GM23338 (cell line): ENCODE data around the gene TMEM163. TPM values are rescaled to one million over a fixed set of nuclear protein-coding genes. Genes with fewer than 3 reads are reported as not detected.
"Not testable (repeated sequence)": the region's sequence is repeated elsewhere in the genome, so short reads cannot be mapped to it uniquely, and the experiment has no call there.

Experiments used
- ATAC-seq: fragments of 200-7000 bp; cut with Tn5 transposase; 3 replicates; pipeline ENCODE4 v1.9.1; 2020
- DNase-seq: peaks from one replicate; pipeline ENCODE4 v3.0.0-alpha.2; 2015; ENCODE audit warnings: low spot score
- H2AFZ ChIP-seq: fragments of 200-600 bp; sonication (generic); 2 replicates; pipeline ENCODE4 v1.8.0; 2016; ENCODE audit warnings: antibody characterized with exemption, mild to moderate bottlenecking, moderate library complexity
- H3F3A ChIP-seq: fragments of 200-600 bp; sonication (generic); replicated peaks from 2 replicates; pipeline ENCODE4 v1.8.0; 2017; ENCODE audit warnings: antibody characterized with exemption, mixed run types, low read depth
- H3K27ac ChIP-seq: fragments of 200-600 bp; sonication (generic); 2 replicates; pipeline ENCODE4 v1.6.1; 2016; ENCODE audit warnings: low read depth
- H3K27me3 ChIP-seq: fragments of 200-600 bp; sonication (generic); 2 replicates; pipeline ENCODE4 v1.8.0; 2016; ENCODE audit warnings: mild to moderate bottlenecking, mixed run types, moderate library complexity; ENCODE audit not compliant: insufficient read depth
- H3K36me3 ChIP-seq: fragments of 200-600 bp; sonication (generic); 2 replicates; pipeline ENCODE4 v1.8.0; 2016; ENCODE audit warnings: mild to moderate bottlenecking; ENCODE audit not compliant: insufficient read depth
- H3K4me1 ChIP-seq: fragments of 200-600 bp; sonication (generic); 2 replicates; pipeline ENCODE4 v1.8.0; 2016; ENCODE audit warnings: mild to moderate bottlenecking, moderate library complexity; ENCODE audit not compliant: insufficient read depth
- H3K4me2 ChIP-seq: fragments of 200-600 bp; sonication (generic); 2 replicates; pipeline ENCODE4 v1.7.1; 2017; ENCODE audit warnings: mixed run types
- H3K4me3 ChIP-seq: fragments of 200-600 bp; sonication (generic); 2 replicates; pipeline ENCODE4 v1.6.1; 2016; ENCODE audit warnings: mixed run types
- H3K79me2 ChIP-seq: fragments of 200-600 bp; sonication (generic); replicated peaks from 2 replicates; pipeline ENCODE4 v1.8.0; 2017; ENCODE audit warnings: mild to moderate bottlenecking; ENCODE audit not compliant: insufficient read depth
- H3K9me2 ChIP-seq: fragments of 200-600 bp; sonication (generic); 2 replicates; pipeline ENCODE4 v1.8.0; 2017; ENCODE audit not compliant: insufficient read depth
- H4K20me1 ChIP-seq: fragments of 200-600 bp; sonication (generic); replicated peaks from 2 replicates; pipeline ENCODE4 v1.8.0; 2017; ENCODE audit warnings: mild to moderate bottlenecking; ENCODE audit not compliant: insufficient read depth
- H3K27ac Mint-ChIP-seq: 2 replicates; pipeline ENCODE4 v1.8.0; 2020; ENCODE audit warnings: inconsistent platforms, mild to moderate bottlenecking, moderate library complexity, mixed read lengths
- H3K27me3 Mint-ChIP-seq: 3 replicates; pipeline ENCODE4 v1.8.0; 2022; ENCODE audit warnings: low read depth, mild to moderate bottlenecking, moderate library complexity, mixed read lengths, inconsistent platforms; ENCODE audit not compliant: insufficient read depth, poor library complexity
- H3K36me3 Mint-ChIP-seq: 3 replicates; pipeline ENCODE4 v1.8.0; 2021; ENCODE audit warnings: low read depth, mild to moderate bottlenecking, inconsistent platforms, moderate library complexity, mixed read lengths
- H3K4me1 Mint-ChIP-seq: 3 replicates; pipeline ENCODE4 v1.8.0; 2020; ENCODE audit warnings: mild to moderate bottlenecking, inconsistent platforms, mixed read lengths
- H3K4me3 Mint-ChIP-seq: 3 replicates; pipeline ENCODE4 v1.8.0; 2021; ENCODE audit warnings: moderate library complexity, mild to moderate bottlenecking, inconsistent platforms, mixed read lengths
- H3K9me3 Mint-ChIP-seq: 3 replicates; pipeline ENCODE4 v1.8.0; 2020; ENCODE audit warnings: moderate library complexity, mild to moderate bottlenecking, inconsistent platforms, mixed read lengths
- CTCF ChIP-seq, 2 experiments: fragments of 200-600 bp in 1 of 2; sonication (generic) in 1 of 2; conservative IDR thresholded peaks; 2 replicates each; pipeline versions ENCODE4 v1.5.1 to v1.6.1; 2016 to 2017; ENCODE audit warnings: antibody characterized with exemption in 2 of 2, low read depth in 2 of 2, mild to moderate bottlenecking in 2 of 2, moderate library complexity in 1 of 2
- REST ChIP-seq: IDR thresholded peaks from one replicate; pipeline ENCODE4 v1.6.1; 2018; ENCODE audit warnings: antibody characterized with exemption; ENCODE audit not compliant: unreplicated experiment
- polyA plus RNA-seq: library from polyadenylated mRNA; unstranded; fragments of >200 nt; fragmentation: Nextera tagmentation; extraction: Ambion mirVana; gene quantifications from 2 replicates; pipeline ENCODE4 v1.2.1, GENCODE V29; 2016
- total RNA-seq: library from RNA; depleted of rRNA; stranded (reverse); fragments of >200 nt; shearing (Covaris generic); gene quantifications from 2 replicates; pipeline ENCODE4 v1.2.3, GENCODE V29; 2014

TMEM163 gene
- total and polyA plus RNA-seq, 2 experiments from 2014 or later, result 1.1 to 1.8 TPM

GRCh38 chr2:134723742-134724141 is 4.9 kb upstream of the TMEM163 start:
- H3K9me3 Mint-ChIP-seq, H3K4me3 Mint-ChIP-seq, H3F3A ChIP-seq, H3K4me2 ChIP-seq, H3K4me3 ChIP-seq, ATAC-seq, H3K4me1 ChIP-seq, H3K27ac Mint-ChIP-seq, H2AFZ ChIP-seq, H3K36me3 Mint-ChIP-seq, H3K4me1 Mint-ChIP-seq, H4K20me1 ChIP-seq, H3K36me3 ChIP-seq, H3K9me2 ChIP-seq, H3K79me2 ChIP-seq, H3K27ac ChIP-seq, DNase-seq: not testable (repeated sequence)
- peaks cover 28% of the 10 kb centered on the region for H3K27me3 ChIP-seq
- H3K27me3 Mint-ChIP-seq, result peaks cover 25% of the 10 kb centered on the region

GRCh38 chr2:134722728-134723127 is 3.9 kb upstream of the TMEM163 start:
- DNase-seq, result peak; percentile 67
- 0 out of 3 replicates have a peak, but pooled peaks have one; percentile 6 for ATAC-seq
- H3K4me1 Mint-ChIP-seq, result peaks cover 8% of the 10 kb centered on the region

More at GRCh38 chr2:134722728-134723127, 3.9 kb upstream of the TMEM163 start:
- Histone ChIP-seq H3K36me3 (no peaks in the 10 kb centered on the region), H3F3A (no peaks in the 10 kb centered on the region), H3K4me3 (no peak overlapping the region), H3K4me1 (no peaks in the 10 kb centered on the region), H3K79me2 (no peaks in the 10 kb centered on the region), H3K27me3 (peaks cover 37% of the 10 kb centered on the region), H2AFZ (no peak overlapping the region), H3K9me2 (no peaks in the 10 kb centered on the region), H3K4me2 (no peak overlapping the region), H3K27ac (no peak overlapping the region), H4K20me1 (no peaks in the 10 kb centered on the region)
- H3K27me3 Mint-ChIP-seq, result peaks cover 31% of the 10 kb centered on the region
- no peaks in the 10 kb centered on the region; the same call in 2 of the 3 replicates for H3K36me3 Mint-ChIP-seq
- H3K27ac Mint-ChIP-seq, result no peak overlapping the region
- peak; percentile 65 to 75 for TF ChIP-seq CTCF (conservative IDR thresholded peaks at IDR 0.05; ENCODE audit: low read depth in 2 of 2)
- TF ChIP-seq REST, result no peak
- no peak overlapping the region for H3K4me3 Mint-ChIP-seq
- no peaks in the 10 kb centered on the region for H3K9me3 Mint-ChIP-seq
